Breast epithelium (tissue), 3 donors: ENCODE measurements around the gene PHKA2.

ENCODE experiments used
- CTCF ChIP-seq, 3 donors: fragments of 450-650 bp; IDR thresholded peaks; one replicate each; pipeline ENCODE4 v1.5.1; 2016 to 2017; ENCODE audit warnings: antibody characterized with exemption in 3 of 3, mild to moderate bottlenecking in 3 of 3, moderate library complexity in 3 of 3
- POLR2A ChIP-seq: fragments of 450-650 bp; IDR thresholded peaks from one replicate; pipeline ENCODE4 v1.6.1; 2016; ENCODE audit warnings: antibody characterized with exemption, mild to moderate bottlenecking, moderate library complexity
- POLR2AphosphoS5 ChIP-seq, 3 donors: sonication (generic); formaldehyde crosslinking; IDR thresholded peaks; one replicate each; pipeline ENCODE4 v1.6.1; 2017; ENCODE audit warnings: antibody characterized with exemption in 3 of 3

- TF ChIP-seq CTCF (IDR thresholded peaks at IDR 0.05) (no peak), POLR2AphosphoS5 (IDR thresholded peaks at IDR 0.05) (no peak), POLR2A (no peak)
Observed at GRCh38 chrX:18970465-18970864, 13.4 kb downstream of the PHKA2 start.
